ENCODE results near the gene TRIM16. TPM values are rescaled to one million over a fixed set of nuclear protein-coding genes. Genes with fewer than 3 reads are reported as not detected.
"Not testable (repeated sequence)": the region's sequence is repeated elsewhere in the genome, so short reads cannot be mapped to it uniquely, and the experiment has no call there.

TRIM16 gene
- total RNA-seq, 1 donor from 2014 or later, result 22.0 TPM

- DNase-seq (ENCODE audit: low spot score in 2 of 2); H3K4me1 ChIP-seq; intact Hi-C loops (cut with DNase I): not testable (repeated sequence)
Measured at GRCh38 chr17:15683135-15683534, 976 bp downstream of the TRIM16 start.

GRCh38 chr17:15675991-15676390, 8.1 kb downstream of the TRIM16 start:
- H3K9me3 ChIP-seq; H3K27ac ChIP-seq; H3K4me1 ChIP-seq; intact Hi-C loops (cut with DNase I); H3K27me3 ChIP-seq; DNase-seq (ENCODE audit: low spot score in 2 of 2); H3K36me3 ChIP-seq; H3K4me3 ChIP-seq: not testable (repeated sequence)

More at GRCh38 chr17:15683135-15683534, 976 bp downstream of the TRIM16 start:
- H3K27me3 ChIP-seq, H3K9me3 ChIP-seq, H3K4me3 ChIP-seq, H3K27ac ChIP-seq, H3K36me3 ChIP-seq: not testable (repeated sequence)

GRCh38 chr17:15674640-15675039, 9.5 kb downstream of the TRIM16 start:
- intact Hi-C loops (cut with DNase I); H3K36me3 ChIP-seq; H3K27ac ChIP-seq; H3K4me1 ChIP-seq; H3K4me3 ChIP-seq; H3K9me3 ChIP-seq; DNase-seq (ENCODE audit: low spot score in 2 of 2); H3K27me3 ChIP-seq: not testable (repeated sequence)

DNA sequence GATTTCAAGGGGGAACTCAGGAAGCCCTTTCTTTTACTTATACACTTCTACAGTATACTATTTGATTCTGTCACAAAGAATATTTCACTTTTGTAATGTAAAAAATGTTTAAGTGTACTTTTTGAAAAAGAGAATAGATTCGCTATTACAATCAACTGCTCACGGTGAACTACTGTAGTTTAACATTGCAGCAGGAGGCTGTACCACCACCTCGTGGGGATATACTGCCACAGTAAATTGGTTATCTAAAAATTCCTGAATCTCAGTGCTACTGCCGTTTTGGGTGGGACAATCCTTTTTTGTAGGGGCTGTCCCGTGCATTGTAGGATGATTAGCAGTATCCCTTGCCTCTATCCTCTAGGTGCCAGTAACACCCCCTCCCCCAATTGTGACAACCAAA, 14.6 kb downstream of the TRIM16 start:
- intact Hi-C loops (cut with DNase I); H3K27me3 ChIP-seq; H3K27ac ChIP-seq; H3K4me1 ChIP-seq; H3K36me3 ChIP-seq; H3K4me3 ChIP-seq; DNase-seq (ENCODE audit: low spot score in 2 of 2); H3K9me3 ChIP-seq: not testable (repeated sequence)

GRCh38 chr17:15663691-15664090, 20.4 kb downstream of the TRIM16 start:
- TF ChIP-seq, protein P1, sequence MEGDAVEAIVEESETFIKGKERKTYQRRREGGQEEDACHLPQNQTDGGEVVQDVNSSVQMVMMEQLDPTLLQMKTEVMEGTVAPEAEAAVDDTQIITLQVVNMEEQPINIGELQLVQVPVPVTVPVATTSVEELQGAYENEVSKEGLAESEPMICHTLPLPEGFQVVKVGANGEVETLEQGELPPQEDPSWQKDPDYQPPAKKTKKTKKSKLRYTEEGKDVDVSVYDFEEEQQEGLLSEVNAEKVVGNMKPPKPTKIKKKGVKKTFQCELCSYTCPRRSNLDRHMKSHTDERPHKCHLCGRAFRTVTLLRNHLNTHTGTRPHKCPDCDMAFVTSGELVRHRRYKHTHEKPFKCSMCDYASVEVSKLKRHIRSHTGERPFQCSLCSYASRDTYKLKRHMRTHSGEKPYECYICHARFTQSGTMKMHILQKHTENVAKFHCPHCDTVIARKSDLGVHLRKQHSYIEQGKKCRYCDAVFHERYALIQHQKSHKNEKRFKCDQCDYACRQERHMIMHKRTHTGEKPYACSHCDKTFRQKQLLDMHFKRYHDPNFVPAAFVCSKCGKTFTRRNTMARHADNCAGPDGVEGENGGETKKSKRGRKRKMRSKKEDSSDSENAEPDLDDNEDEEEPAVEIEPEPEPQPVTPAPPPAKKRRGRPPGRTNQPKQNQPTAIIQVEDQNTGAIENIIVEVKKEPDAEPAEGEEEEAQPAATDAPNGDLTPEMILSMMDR (IDR thresholded peaks at IDR 0.05), result no peak
- Histone ChIP-seq H3K36me3 (no peaks in the 10 kb centered on the region), H3K9me3 (no peaks in the 10 kb centered on the region), H3K27ac (no peak overlapping the region), H3K4me3 (no peak overlapping the region), H3K4me1 (no peaks in the 10 kb centered on the region), H3K27me3 (no peaks in the 10 kb centered on the region)
- DNase-seq (ENCODE audit: low spot score in 2 of 2), result no peak
- intact Hi-C loops (cut with DNase I), result no loop called here

- no peak overlapping the region for H3K27ac ChIP-seq
- H3K36me3 ChIP-seq, result no peaks in the 10 kb centered on the region
- H3K27me3 ChIP-seq, result no peaks in the 10 kb centered on the region
- intact Hi-C loops (cut with DNase I), result no loop called here
- TF ChIP-seq, protein P1 (IDR thresholded peaks at IDR 0.05), result no peak
- no peak overlapping the region for H3K4me3 ChIP-seq
- no peaks in the 10 kb centered on the region for H3K9me3 ChIP-seq
- no peaks in the 10 kb centered on the region for H3K4me1 ChIP-seq
- no peak for DNase-seq (ENCODE audit: low spot score in 2 of 2)
Measured at GRCh38 chr17:15663176-15663575, 20.9 kb downstream of the TRIM16 start.

DNA sequence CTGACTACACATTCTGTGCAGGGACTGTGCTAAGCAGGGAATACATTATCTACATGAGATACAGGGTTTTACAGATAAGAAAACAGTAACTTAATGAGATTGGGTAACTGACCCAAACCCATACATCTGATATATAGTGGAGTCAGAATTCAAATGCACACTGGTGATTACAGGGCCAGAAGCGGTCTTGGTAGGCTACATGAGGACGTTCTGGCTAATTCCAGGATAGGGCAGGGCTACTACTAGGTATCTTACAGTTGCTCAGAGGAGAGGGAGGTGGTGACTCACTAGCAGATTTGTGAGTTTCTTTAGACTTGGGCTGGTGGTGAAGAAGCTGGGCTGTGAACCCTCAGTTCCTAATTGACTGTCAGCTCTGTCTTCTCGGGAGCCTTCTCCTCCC, 21.4 kb downstream of the TRIM16 start:
- Histone ChIP-seq H3K4me1 (no peaks in the 10 kb centered on the region), H3K36me3 (no peaks in the 10 kb centered on the region), H3K4me3 (no peak overlapping the region), H3K27ac (no peak overlapping the region), H3K9me3 (no peaks in the 10 kb centered on the region), H3K27me3 (no peaks in the 10 kb centered on the region)
- no peak for DNase-seq (ENCODE audit: low spot score in 2 of 2)
- TF ChIP-seq, protein P1 (IDR thresholded peaks at IDR 0.05), result no peak
- intact Hi-C loops (cut with DNase I), result no loop called here

GRCh38 chr17:15660077-15660476, 24.0 kb downstream of the TRIM16 start:
- no peak overlapping the region for H3K4me3 ChIP-seq
- H3K27me3 ChIP-seq, result no peaks in the 10 kb centered on the region
- H3K4me1 ChIP-seq, result no peaks in the 10 kb centered on the region
- H3K27ac ChIP-seq, result no peak overlapping the region
- TF ChIP-seq, protein P1 (IDR thresholded peaks at IDR 0.05), result no peak
- intact Hi-C loops (cut with DNase I), result no loop called here
- DNase-seq (ENCODE audit: low spot score in 2 of 2), result no peak
- H3K9me3 ChIP-seq, result no peaks in the 10 kb centered on the region
- H3K36me3 ChIP-seq, result no peaks in the 10 kb centered on the region
